Neural crest cell (in vitro differentiated cells): ENCODE data around the gene TIMM21. TPM values are rescaled to one million over a fixed set of nuclear protein-coding genes. Genes with fewer than 3 reads are reported as not detected.

Experiments
- DNase-seq: peaks from one replicate; pipeline ENCODE4 v3.0.0; 2021; ENCODE audit warnings: low read depth, mixed read lengths, low spot score
- H3K27ac Mint-ChIP-seq: one replicate; pipeline ENCODE4 v1.8.0; 2021; ENCODE audit warnings: mild to moderate bottlenecking, mixed read lengths; ENCODE audit not compliant: unreplicated experiment
- H3K27me3 Mint-ChIP-seq: 2 replicates; pipeline ENCODE4 v1.8.0; 2021; ENCODE audit warnings: low read depth, mild to moderate bottlenecking, mixed read lengths
- H3K36me3 Mint-ChIP-seq: 2 replicates; pipeline ENCODE4 v1.8.0; 2021; ENCODE audit warnings: low read depth, mild to moderate bottlenecking, mixed read lengths
- H3K4me1 Mint-ChIP-seq: 2 replicates; pipeline ENCODE4 v1.8.0; 2021; ENCODE audit warnings: mixed read lengths
- H3K4me3 Mint-ChIP-seq: one replicate; pipeline ENCODE4 v1.8.0; 2021; ENCODE audit warnings: mild to moderate bottlenecking, mixed read lengths
- H3K9me3 Mint-ChIP-seq: 2 replicates; pipeline ENCODE4 v1.8.0; 2021; ENCODE audit warnings: mixed read lengths
- CTCF ChIP-seq: fragments of 200-600 bp; sonication (generic); conservative IDR thresholded peaks from 2 replicates; pipeline ENCODE4 v1.5.0; 2021; ENCODE audit warnings: antibody characterized with exemption, mild to moderate bottlenecking
- total RNA-seq: library from RNA; stranded (reverse); gene quantifications from 2 replicates; pipeline ENCODE4 v1.2.1, GENCODE V29; 2021

The TIMM21 gene
- total RNA-seq, 1 donor from 2014 or later: 42.4 TPM

- Mint-ChIP-seq H3K36me3 (peaks cover 3% of the 10 kb centered on the region), H3K4me1 (peaks cover 46% of the 10 kb centered on the region), H3K4me3 (peak overlapping the region; percentile 95), H3K27ac (no peak overlapping the region), H3K27me3 (peaks cover 10% of the 10 kb centered on the region), H3K9me3 (no peaks in the 10 kb centered on the region)
- DNase-seq: no peak
- no peak for TF ChIP-seq CTCF
Observed at GRCh38 chr18:74147491-74147778, 888 bp upstream of the TIMM21 start.

DNA sequence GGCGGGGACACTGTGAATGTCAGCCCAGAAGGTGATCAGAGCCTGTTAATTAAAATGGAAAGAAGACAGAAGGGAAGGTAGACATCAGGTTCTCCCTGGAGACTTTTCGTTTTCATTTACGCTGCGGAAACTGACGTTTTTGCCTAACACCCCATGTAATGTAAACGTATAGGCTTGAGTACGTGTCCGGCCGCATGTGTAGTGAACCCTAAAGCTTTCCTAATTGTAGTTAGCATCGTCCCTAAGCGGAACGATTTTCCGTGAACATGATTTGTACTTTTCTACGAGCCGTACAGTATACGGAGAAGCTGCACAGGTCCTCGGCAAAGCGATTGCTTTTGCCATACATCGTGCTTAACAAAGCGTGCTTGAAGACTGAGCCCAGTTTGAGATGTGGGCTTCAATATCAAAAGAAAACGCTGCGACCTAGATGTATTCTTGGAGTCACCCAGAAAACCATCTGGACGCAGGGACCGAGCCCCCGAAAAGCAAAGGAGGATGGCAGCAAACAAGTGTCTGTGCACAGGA, 284 bp downstream of the TIMM21 start:
- Mint-ChIP-seq H3K27ac (peak overlapping the region; percentile 96), H3K4me3 (peak overlapping the region; percentile 95), H3K27me3 (peaks cover 10% of the 10 kb centered on the region), H3K9me3 (no peaks in the 10 kb centered on the region), H3K36me3 (peaks cover 3% of the 10 kb centered on the region), H3K4me1 (peaks cover 47% of the 10 kb centered on the region)
- DNase-seq: no peak
- no peak for TF ChIP-seq CTCF

DNA sequence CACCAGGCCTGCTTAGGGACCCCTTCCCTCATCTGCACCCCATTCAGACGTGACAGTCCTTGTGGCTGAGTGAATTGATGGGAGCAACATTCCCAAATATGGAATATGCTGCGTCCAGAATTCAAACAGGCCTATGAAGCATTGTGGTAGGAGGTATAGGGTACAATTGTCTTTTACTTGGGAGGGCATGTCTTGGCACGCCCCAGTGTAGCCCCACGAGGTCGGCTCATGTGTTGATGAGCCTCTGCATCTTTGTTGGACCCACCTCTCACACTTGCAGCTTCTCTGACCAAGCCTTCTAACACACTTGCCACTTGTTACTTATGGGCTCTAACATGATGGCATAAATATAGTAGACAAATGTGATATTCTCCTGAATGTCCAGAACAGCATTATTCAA, 1.6 kb downstream of the TIMM21 start:
- Mint-ChIP-seq H3K4me1 (peaks cover 47% of the 10 kb centered on the region), H3K27me3 (peaks cover 8% of the 10 kb centered on the region), H3K9me3 (no peaks in the 10 kb centered on the region), H3K27ac (no peak overlapping the region), H3K4me3 (peak overlapping the region; percentile 95), H3K36me3 (peaks cover 3% of the 10 kb centered on the region)
- no peak for TF ChIP-seq CTCF
- no peak for DNase-seq

DNA sequence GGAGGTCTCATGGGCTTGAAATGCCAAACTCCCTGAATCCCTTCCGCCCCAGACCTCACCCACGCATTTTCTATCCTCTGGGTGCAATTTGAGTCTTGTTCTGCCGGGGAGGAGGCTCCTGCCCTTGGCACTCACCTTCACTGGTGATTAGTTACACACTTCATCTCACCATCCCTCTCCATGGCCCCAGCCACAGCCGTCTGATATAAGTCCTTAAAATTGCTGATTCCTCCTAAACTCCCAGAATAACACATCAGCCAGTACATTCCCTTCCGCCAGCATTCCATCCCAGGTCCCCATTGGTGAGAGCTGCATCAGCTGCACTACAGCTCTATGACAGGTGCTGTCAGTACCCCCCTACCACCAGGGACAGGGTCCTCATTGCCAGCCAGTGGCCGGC, 3.9 kb downstream of the TIMM21 start:
- Mint-ChIP-seq H3K4me3 (peak overlapping the region; percentile 80), H3K9me3 (no peaks in the 10 kb centered on the region), H3K27me3 (peaks cover 3% of the 10 kb centered on the region), H3K4me1 (peaks cover 38% of the 10 kb centered on the region), H3K36me3 (peaks cover 3% of the 10 kb centered on the region), H3K27ac (peak overlapping the region; percentile 84)
- no peak for TF ChIP-seq CTCF
- no peak for DNase-seq

DNA sequence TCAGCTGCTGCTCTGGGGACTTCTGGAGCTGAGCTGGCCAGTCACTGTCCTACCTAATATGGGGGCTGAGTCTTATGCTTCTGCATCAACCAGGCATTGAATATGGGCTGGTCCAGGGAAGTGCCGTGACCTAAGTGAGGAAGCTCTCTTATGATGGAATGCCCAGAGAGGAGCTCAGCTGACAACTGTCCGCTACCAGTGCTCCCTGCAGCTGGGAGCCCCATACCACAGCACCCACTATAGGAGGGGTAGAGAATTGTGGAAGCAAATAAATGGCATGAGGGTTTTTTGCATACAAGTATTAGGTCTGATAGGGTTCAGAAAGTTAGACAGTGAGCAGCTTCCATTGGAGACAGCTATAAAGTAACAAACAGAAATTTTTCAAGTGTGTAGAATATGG, 4.5 kb downstream of the TIMM21 start:
- H3K4me3 Mint-ChIP-seq: peak overlapping the region; percentile 38
- peaks cover 3% of the 10 kb centered on the region for H3K36me3 Mint-ChIP-seq
- peaks cover under 1% of the 10 kb centered on the region for H3K27me3 Mint-ChIP-seq
- no peaks in the 10 kb centered on the region for H3K9me3 Mint-ChIP-seq
- DNase-seq: no peak
- TF ChIP-seq CTCF: no peak
- no peak overlapping the region for H3K27ac Mint-ChIP-seq
- peaks cover 34% of the 10 kb centered on the region for H3K4me1 Mint-ChIP-seq

DNA sequence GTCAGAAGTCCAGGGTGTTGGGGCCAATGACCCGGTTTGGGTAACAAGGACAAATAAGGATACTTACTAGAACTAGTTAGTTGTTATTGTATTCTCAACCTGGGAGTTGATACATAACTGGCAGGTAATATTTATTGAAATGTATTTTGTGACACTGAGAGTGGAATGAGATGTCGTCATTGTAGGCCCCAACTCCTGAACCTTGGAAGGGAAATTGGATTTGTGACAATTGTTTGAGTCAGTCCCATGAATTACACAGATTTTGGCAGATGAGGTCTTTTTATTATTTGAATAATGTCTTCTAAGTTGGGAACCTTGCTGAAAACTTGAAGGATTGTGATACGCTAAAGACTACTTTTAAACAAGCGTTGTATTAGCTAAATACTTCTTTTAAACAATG, 5.1 kb downstream of the TIMM21 start:
- Mint-ChIP-seq H3K36me3 (peaks cover 6% of the 10 kb centered on the region), H3K27me3 (no peaks in the 10 kb centered on the region), H3K4me3 (peak overlapping the region; percentile 38), H3K27ac (no peak overlapping the region), H3K4me1 (peaks cover 29% of the 10 kb centered on the region), H3K9me3 (no peaks in the 10 kb centered on the region)
- no peak for DNase-seq
- no peak for TF ChIP-seq CTCF
